GM21515 (cell line): ENCODE measurements around the gene MAP1B.

Experiments
- ATAC-seq: cut with Tn5 transposase; IDR thresholded peaks from one replicate; pipeline ENCODE4 v1.9.1; 2021; ENCODE audit not compliant: unreplicated experiment

Gene MAP1B

GRCh38 chr5:72244862-72245371, 137.6 kb downstream of the MAP1B start:
- ATAC-seq: peak; percentile 85

- no peak for ATAC-seq
These were observed 138.3 kb downstream of the MAP1B start for GRCh38 chr5:72245546-72245945.

DNA sequence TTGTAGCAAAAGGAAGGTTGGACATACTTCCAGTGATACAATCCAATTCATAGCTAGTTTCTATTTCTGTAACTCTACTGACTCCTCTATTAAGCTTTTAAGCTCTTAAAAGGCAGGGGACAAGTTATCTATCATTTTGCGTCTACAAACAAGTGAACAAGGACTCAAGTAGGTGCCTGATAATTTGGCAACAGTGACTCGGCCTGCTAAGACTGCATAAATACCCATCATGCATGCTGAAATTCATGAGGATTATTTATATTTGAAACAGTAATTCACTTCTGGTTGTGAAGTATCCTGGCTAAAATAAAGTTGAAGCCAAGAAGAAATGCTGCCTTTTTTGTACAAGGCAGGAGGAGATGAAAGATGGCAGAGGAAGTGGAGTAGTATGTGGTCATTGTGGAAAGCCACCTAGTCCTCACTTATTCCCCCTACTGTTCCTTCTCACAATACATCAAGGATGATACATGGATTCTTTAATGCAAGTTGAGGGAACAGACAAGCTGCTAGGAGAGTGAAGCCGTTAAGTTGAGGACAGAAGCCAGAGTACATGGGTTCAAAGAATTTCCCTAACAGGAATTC, 138.8 kb downstream of the MAP1B start:
- ATAC-seq: no peak

GRCh38 chr5:72246954-72247442, 139.7 kb downstream of the MAP1B start:
- ATAC-seq: no peak

DNA sequence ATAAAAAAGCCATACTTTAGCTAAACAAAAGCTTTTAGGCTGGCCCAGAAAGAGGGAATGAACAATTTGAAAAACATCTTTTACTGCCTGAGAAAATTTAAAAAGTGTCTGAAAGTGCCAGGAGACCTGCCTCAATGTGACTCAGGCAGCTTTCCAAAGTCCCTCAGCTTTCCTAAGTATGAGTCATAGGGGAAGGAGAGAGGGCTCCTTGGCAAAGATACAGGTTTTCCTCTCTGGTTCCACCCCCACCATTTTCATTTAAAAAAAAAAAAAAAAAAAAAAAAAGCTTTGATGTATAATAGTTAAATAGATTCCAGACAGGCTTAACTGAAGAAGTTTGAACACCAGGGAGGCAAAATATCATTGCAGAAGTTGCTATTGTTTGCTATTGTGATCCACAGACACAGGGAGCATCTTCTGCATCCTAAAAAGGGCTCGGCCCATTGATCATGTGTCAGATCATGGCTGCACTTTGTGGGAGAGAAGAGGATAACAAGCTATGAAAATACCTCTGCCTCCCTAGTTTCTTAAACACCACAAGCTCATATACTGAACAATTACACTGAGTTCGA, 141.2 kb downstream of the MAP1B start:
- ATAC-seq: no peak

GRCh38 chr5:72251386-72251785, 144.1 kb downstream of the MAP1B start:
- ATAC-seq: no peak

DNA sequence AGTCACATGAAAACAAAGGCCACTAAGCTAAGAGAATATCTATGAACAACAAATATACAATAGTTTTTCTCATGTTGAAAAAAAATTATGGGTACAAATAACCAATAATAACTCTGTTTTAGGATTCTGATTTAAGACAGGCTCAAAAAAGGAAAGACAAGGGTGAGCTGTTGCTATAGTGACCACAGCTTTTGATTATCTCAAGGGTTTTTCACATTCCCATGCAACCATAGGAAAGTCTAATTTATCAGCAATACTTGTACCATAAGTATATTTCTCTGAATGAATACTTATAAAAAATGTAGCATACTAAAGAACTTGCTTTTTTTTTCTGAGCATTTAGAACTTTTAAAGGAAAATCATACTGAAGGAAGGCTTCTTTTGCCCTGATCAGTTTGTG, 144.7 kb downstream of the MAP1B start:
- ATAC-seq: no peak

GRCh38 chr5:72252574-72253155, 145.4 kb downstream of the MAP1B start:
- ATAC-seq: no peak

DNA sequence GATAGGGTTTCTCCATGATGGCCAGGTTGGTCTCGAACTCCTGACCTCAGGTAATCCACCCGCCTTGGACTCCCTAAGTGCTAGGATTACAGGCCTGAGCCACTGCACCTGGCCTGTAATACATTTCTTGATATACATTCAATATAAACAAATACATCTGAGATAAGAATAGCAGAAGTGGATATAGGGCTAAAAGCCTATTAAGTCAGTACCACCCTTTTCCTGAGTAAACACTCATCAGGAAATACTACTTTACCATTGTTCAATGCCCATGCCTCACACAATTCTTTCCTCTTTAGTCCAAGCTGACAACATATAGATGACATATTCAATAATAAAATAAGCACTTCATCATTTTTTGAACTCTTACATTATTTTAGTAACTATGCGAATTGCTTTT, 148.0 kb downstream of the MAP1B start:
- no peak for ATAC-seq

DNA sequence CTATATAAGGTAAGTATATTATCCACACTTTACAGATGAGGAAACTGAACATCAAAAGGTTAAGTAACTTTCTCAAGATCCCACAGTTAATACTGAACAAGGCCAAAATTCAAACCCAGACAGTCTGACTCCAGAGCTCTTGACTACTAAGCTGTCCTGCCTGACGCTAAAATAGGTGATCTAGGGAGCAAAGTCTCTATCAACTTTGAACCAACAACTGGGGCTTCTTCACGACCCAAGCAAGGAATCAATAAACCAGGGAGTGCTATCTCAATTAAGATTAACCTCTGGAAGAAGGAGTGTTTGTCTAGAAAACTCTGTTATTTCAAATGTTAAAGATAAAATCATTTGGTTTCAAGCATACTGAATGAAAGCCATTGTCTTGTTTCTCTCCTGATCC, 148.4 kb downstream of the MAP1B start:
- ATAC-seq: no peak

- no peak for ATAC-seq
These were observed 149.3 kb downstream of the MAP1B start for GRCh38 chr5:72256536-72256935.
